GM12801 (cell line): ENCODE measurements around the gene PSMB9.

Source experiments
- CTCF ChIP-seq: IDR thresholded peaks from one replicate; pipeline ENCODE4 v1.5.1; 2011; ENCODE audit warnings: control low read depth; ENCODE audit not compliant: insufficient read length; ENCODE audit errors: extremely low read depth

Gene PSMB9

GRCh38 chr6:32886681-32887383, 32.8 kb downstream of the PSMB9 start:
- TF ChIP-seq CTCF = no peak

GRCh38 chr6:32887616-32888015, 33.6 kb downstream of the PSMB9 start:
- no peak for TF ChIP-seq CTCF

GRCh38 chr6:32888576-32888975, 34.6 kb downstream of the PSMB9 start:
- TF ChIP-seq CTCF = no peak

GRCh38 chr6:32889533-32889932, 35.5 kb downstream of the PSMB9 start:
- TF ChIP-seq CTCF = no peak

- no peak for TF ChIP-seq CTCF
Observed at GRCh38 chr6:32890831-32891230, 36.8 kb downstream of the PSMB9 start.

GRCh38 chr6:32894085-32895005, 40.4 kb downstream of the PSMB9 start:
- TF ChIP-seq CTCF = no peak

- no peak for TF ChIP-seq CTCF
Observed at GRCh38 chr6:32895006-32895345, 41.0 kb downstream of the PSMB9 start.
